NCI-H1092 (cell line): ENCODE results near the gene GPR32.
"Not testable (repeated sequence)": the region's sequence is repeated elsewhere in the genome, so short reads cannot be mapped to it uniquely, and the experiment has no call there.

Source experiments
- DNase-seq: peaks from one replicate; lab custom pipeline; 2025; lab: John Stamatoyannopoulos, UW

The GPR32 gene

GRCh38 chr19:50770164-50770563 lies at the start of gene GPR32:
Gene GPR32 (plus strand): TSS chr19:50770464. CDS start chr19:50770601, 137 bp downstream.
- not testable (repeated sequence) for DNase-seq

- no peak for DNase-seq
Observed at GRCh38 chr19:50720921-50721381, 49.3 kb upstream of the GPR32 start.

GRCh38 chr19:50721441-50722137 lies 48.7 kb upstream of the GPR32 start:
- DNase-seq, result no peak

- DNase-seq, result no peak
Observed at GRCh38 chr19:50722201-50723013, 47.9 kb upstream of the GPR32 start.

GRCh38 chr19:50723069-50723468 lies 47.2 kb upstream of the GPR32 start, which contains the start of gene CLEC11A:
Gene CLEC11A (plus strand): TSS chr19:50723364. CDS start chr19:50723526, 162 bp downstream.
- DNase-seq, result no peak

GRCh38 chr19:50723735-50724521 lies 46.3 kb upstream of the GPR32 start:
- no peak for DNase-seq

GRCh38 chr19:50724522-50725217 lies 45.6 kb upstream of the GPR32 start:
- DNase-seq, result peak; percentile 86

- DNase-seq, result no peak
Observed at GRCh38 chr19:50725218-50725910, 44.9 kb upstream of the GPR32 start.

GRCh38 chr19:50725911-50726230 lies 44.4 kb upstream of the GPR32 start:
- DNase-seq, result no peak

GRCh38 chr19:50728084-50728737 lies 42.1 kb upstream of the GPR32 start:
- no peak for DNase-seq

- DNase-seq, result no peak
Observed at GRCh38 chr19:50729894-50730293, 40.4 kb upstream of the GPR32 start.

- DNase-seq, result no peak
Observed at GRCh38 chr19:50735869-50736268, 34.4 kb upstream of the GPR32 start.

GRCh38 chr19:50736338-50736737 lies 33.9 kb upstream of the GPR32 start:
- no peak for DNase-seq

GRCh38 chr19:50739132-50739913 lies 30.9 kb upstream of the GPR32 start:
- no peak for DNase-seq

- DNase-seq, result no peak
Observed at GRCh38 chr19:50739914-50740426, 30.3 kb upstream of the GPR32 start.

- no peak for DNase-seq
Observed at GRCh38 chr19:50741179-50741933, 28.9 kb upstream of the GPR32 start.

- DNase-seq, result no peak
Observed at GRCh38 chr19:50743537-50743936, 26.7 kb upstream of the GPR32 start.

GRCh38 chr19:50745221-50745620 lies 25.0 kb upstream of the GPR32 start:
- no peak for DNase-seq

GRCh38 chr19:50747141-50747540 lies 23.1 kb upstream of the GPR32 start:
- DNase-seq, result not testable (repeated sequence)
